Stimulated activated CD4-positive, alpha-beta T cell treated with anti-CD3 and anti-CD28 coated beads, Interleukin-15, amount 100 ng/mL, for 1 hour (primary cell): ENCODE data around the gene TNNI2.
"Not testable (repeated sequence)": the region's sequence is repeated elsewhere in the genome, so short reads cannot be mapped to it uniquely, and the experiment has no call there.

ENCODE experiments used
- DNase-seq, 2 donors: peaks; one replicate each; pipeline ENCODE4 v3.0.0-alpha.2; 2020; ENCODE audit warnings: low read depth in 1 of 2, low spot score in 1 of 2

TNNI2 gene

GRCh38 chr11:1872267-1872985, 33.6 kb downstream of the TNNI2 start:
- no peak for DNase-seq

GRCh38 chr11:1873048-1873812, 34.4 kb downstream of the TNNI2 start:
- no peak for DNase-seq

GRCh38 chr11:1873813-1874150, 35.0 kb downstream of the TNNI2 start:
- not testable (repeated sequence) for DNase-seq

GRCh38 chr11:1874441-1875092, 35.8 kb downstream of the TNNI2 start:
- not testable (repeated sequence) for DNase-seq

- DNase-seq = no peak
Observed at GRCh38 chr11:1875093-1875850, 36.5 kb downstream of the TNNI2 start.

- DNase-seq = not testable (repeated sequence)
Observed at GRCh38 chr11:1875851-1876301, 37.1 kb downstream of the TNNI2 start.

GRCh38 chr11:1876361-1877063, 37.7 kb downstream of the TNNI2 start:
- DNase-seq = no peak

GRCh38 chr11:1877211-1878136, 38.7 kb downstream of the TNNI2 start:
- no peak for DNase-seq

GRCh38 chr11:1878137-1879031, 39.6 kb downstream of the TNNI2 start:
- no peak for DNase-seq

- no peak for DNase-seq
Observed at GRCh38 chr11:1879342-1879940, 40.7 kb downstream of the TNNI2 start.

GRCh38 chr11:1879941-1880720, 41.4 kb downstream of the TNNI2 start:
- DNase-seq = no peak

GRCh38 chr11:1880746-1881441, 42.1 kb downstream of the TNNI2 start:
- no peak for DNase-seq

- DNase-seq = no peak
Observed at GRCh38 chr11:1881442-1882264, 42.9 kb downstream of the TNNI2 start.

GRCh38 chr11:1882265-1883238, 43.8 kb downstream of the TNNI2 start:
- DNase-seq = peak; percentile 67 to 78
